ENCODE measurements around the gene SVIL.
"Not testable (repeated sequence)": the region's sequence is repeated elsewhere in the genome, so short reads cannot be mapped to it uniquely, and the experiment has no call there.

DNA sequence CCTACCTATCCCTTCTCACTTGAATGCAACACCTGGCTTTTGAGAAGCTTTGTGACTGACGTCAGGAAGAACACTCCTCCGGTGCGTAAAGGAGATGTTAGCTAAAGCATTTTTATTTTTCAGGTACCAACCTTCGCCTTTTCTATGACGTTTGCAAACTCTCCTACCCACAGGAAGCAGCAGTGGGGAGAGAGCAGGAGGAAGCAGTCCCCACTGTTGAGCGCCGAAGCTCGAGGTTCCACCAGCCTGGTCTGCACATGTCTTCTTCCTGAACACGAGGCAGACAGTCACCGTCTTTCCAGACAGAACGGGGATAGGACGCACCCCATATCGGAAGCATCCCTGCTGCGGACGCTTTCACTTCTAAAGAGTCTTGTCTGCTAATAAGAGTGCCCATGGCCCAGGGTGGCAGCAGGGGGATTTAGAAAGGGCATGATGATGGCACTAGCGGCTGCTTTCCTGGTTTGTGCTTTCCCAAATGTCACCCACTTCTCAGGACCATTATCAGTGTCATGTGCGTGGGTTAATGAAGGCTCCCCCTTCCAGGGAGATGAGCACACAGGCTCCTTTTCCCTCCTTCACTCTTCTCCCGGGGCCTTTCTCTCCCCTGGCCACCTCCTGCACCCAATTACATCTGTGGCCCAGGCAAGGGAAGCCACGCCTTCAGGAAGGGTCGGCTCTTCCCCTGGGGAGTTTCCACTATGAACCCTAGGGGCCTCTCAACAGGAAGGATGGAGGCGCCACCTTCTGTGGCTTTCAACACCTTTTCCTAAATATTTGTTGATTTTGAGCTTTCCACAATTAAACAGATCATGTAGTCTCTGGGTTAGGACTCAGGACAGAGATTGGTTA is 147.5 kb downstream of the SVIL start:
- not testable (repeated sequence) for TF ChIP-seq YY1 (IDR thresholded peaks at IDR 0.05; ENCODE audit: insufficient read depth, insufficient read length); ZNF274 (IDR thresholded peaks at IDR 0.05; ENCODE audit: low read depth, low read length)
